ENCODE measurements around the gene VAT1.
A peak's percentile ranks its signal among the peaks of the same experiment; 100 is the strongest.

VAT1 gene

DNA sequence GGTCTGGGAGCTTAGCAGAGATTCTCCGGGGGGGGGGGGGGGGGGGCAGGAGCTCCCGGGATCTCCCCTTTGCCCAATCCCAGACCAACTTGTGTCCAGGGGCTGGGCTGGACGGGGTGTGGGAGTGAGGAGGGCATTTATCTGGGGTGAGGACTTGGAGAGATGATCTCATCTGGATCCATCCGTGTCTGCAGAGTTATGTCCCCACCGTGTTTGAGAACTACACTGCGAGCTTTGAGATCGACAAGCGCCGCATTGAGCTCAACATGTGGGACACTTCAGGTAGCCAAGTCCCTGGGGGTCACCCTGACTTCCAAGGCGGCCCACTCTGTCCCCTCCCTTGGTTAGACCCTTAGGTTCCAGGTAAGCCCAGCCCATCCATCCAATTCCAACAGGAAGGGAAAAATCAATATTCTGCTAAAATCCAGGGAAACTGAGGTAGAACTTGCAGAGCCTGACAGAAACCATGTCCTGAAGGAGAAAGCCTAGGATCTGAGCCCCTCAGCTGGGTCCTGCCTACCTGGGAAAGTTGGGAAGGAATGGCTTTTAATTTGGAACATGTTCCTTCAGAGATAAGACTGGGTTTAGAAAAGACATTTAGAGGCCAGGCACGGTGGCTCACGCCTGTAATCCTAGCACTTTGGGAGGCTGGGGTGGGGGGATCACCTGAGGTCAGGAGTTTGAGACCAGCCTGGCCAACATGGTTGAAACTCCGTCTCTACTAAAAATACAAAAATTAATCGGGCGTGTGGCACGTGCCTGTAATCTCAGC, 3.8 kb upstream of the VAT1 start:
- H3K36me3 ChIP-seq (ENCODE audit: control insufficient read depth, insufficient read depth, low read length, severe bottlenecking) = no peaks in the 10 kb centered on the region
- peaks cover 14% of the 10 kb centered on the region for H3K4me1 ChIP-seq (ENCODE audit: control insufficient read depth, insufficient read depth, low read length)
- no peak overlapping the region for H3K9ac ChIP-seq (ENCODE audit: low read length)
- no peaks in the 10 kb centered on the region for H3K9me3 ChIP-seq (ENCODE audit: control insufficient read depth, low read length)
- no peak overlapping the region for H3K4me3 ChIP-seq (ENCODE audit: low read length)
- H3K27me3 ChIP-seq (replicated peaks; ENCODE audit: control insufficient read depth, insufficient read depth, low read length) = no peaks in the 10 kb centered on the region
- no peak for DNase-seq (ENCODE audit: low read depth)

DNA sequence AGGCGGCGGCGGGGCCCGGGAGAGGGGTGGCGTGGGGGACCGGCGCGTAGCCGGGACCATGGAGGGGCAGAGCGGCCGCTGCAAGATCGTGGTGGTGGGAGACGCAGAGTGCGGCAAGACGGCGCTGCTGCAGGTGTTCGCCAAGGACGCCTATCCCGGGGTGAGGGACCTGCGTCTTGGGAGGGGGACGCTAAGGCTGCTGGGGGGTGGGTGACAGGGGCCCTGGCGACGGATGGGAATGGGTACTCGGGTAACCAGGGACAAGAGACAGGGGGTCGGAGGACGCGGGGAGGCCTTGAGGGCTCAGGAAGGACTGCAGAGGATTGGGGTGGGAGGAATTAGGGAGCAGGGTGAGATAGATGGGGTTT, 3.1 kb upstream of the VAT1 start:
- DNase-seq (ENCODE audit: low read depth) = no peak
- H3K9ac ChIP-seq (ENCODE audit: low read length) = no peak overlapping the region
- H3K4me3 ChIP-seq (ENCODE audit: low read length) = no peak overlapping the region
- no peaks in the 10 kb centered on the region for H3K27me3 ChIP-seq (replicated peaks; ENCODE audit: control insufficient read depth, insufficient read depth, low read length)
- peaks cover 14% of the 10 kb centered on the region for H3K4me1 ChIP-seq (ENCODE audit: control insufficient read depth, insufficient read depth, low read length)
- H3K36me3 ChIP-seq (ENCODE audit: control insufficient read depth, insufficient read depth, low read length, severe bottlenecking) = no peaks in the 10 kb centered on the region
- H3K9me3 ChIP-seq (ENCODE audit: control insufficient read depth, low read length) = no peaks in the 10 kb centered on the region

DNA sequence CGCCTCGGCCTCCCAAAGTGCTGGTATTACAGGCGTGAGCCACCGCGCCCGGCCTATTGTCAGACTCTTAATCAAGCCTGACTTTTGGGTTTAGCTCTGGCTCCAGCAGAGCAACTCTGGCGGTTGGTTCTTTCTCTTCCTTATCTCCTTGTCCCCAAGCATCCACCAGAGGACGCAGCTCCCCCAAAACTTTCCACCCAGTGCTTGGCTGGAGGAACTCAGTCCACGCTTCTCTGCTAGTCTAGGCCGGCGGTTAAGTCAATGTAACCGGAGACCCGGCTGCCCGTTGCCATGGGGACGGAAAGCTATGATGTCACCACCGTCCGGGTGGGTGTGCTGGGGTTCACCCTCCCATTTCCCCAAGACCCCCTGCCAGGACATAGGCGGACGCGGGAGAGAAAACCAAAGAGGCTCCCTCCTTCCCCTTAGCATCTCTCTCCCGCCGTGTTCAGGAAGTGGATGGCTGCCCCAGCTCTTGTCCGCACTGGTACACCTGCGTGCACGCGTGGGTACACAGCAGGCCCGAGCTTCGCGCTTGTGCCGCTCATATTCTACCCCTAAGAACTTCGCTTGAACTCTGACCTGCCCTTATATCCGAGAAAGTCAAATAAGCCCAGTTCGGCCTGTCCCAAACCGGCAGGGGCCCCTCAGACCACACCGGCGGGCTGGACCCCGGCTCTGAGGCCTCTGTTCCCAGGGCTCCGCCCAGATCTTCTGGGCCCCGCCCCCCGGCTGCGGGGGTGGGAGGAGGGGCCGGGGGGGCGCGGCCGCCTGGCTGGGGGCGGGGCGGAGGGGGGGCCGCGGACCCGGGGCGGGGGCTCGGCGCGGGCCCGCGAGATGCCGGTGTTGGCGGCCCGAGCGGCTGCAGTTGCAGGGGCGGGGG, 2.5 kb upstream of the VAT1 start, which contains the start of gene RND2:
Gene RND2, plus strand, starts transcription at position 825 of the 883 bp plus-strand sequence. CDS start 117 bp downstream, outside the sequence.
- Histone ChIP-seq H3K9ac (ENCODE audit: low read length) (peak within 1 kb of the TSS; percentile 69), H3K4me1 (ENCODE audit: control insufficient read depth, insufficient read depth, low read length) (peaks cover 15% of the 10 kb centered on the region), H3K9me3 (ENCODE audit: control insufficient read depth, low read length) (no peaks in the 10 kb centered on the region), H3K27me3 (replicated peaks; ENCODE audit: control insufficient read depth, insufficient read depth, low read length) (no peaks in the 10 kb centered on the region), H3K4me3 (ENCODE audit: low read length) (peak within 1 kb of the TSS; percentile 81), H3K36me3 (ENCODE audit: control insufficient read depth, insufficient read depth, low read length, severe bottlenecking) (no peaks in the 10 kb centered on the region)
- peak; percentile 98 for DNase-seq (ENCODE audit: low read depth)

DNA sequence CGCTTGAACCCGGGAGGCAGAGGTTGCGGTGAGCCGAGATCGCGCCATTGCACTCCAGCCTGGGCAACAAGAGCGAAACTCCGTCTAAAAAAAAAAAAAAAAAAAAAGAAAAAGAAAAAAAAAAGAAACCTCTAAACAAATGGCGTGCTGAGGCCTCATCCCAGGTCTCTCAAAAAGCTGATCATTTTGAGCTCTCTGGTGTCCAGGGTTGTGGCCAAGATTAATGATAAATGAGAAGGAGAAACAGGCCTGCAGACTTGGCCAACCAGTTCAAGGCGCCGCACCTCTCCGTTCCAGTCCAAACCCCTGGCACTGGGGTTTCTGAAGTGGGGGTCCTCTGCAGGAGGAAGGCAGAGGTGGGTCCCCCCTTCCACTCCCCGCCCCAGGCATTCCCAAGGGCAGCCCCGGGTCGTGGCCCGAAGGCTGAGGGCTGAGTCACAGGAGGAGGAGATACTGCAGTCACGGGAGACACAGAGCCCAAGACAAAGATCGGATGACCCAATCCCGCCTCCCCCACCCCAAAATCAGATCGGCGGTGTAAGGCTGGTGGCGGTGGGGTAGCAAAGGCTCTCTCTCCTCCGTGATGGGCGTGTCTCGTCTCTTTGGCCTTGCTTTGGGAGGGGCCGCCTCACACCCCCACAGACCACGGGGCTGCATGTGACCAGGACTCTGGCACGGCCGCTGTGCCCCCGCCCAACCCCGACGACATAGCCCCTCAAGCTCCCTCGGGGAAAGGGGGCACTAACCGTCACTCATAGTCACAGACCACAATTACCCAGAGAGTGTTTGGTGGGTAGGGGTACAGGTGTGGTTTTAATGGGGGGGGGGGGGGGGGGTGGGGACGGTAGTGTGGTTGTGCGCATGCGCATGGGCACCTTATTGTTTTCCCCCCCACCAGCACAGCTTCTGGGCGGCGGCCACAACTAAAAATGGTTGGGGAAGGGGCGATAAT, 1.1 kb downstream of the VAT1 start:
- Histone ChIP-seq H3K36me3 (ENCODE audit: control insufficient read depth, insufficient read depth, low read length, severe bottlenecking) (peaks cover 24% of the 10 kb centered on the region), H3K9me3 (ENCODE audit: control insufficient read depth, low read length) (no peaks in the 10 kb centered on the region), H3K4me3 (ENCODE audit: low read length) (peak overlapping the region; percentile 99), H3K27me3 (replicated peaks; ENCODE audit: control insufficient read depth, insufficient read depth, low read length) (no peaks in the 10 kb centered on the region), H3K4me1 (ENCODE audit: control insufficient read depth, insufficient read depth, low read length) (peaks cover 34% of the 10 kb centered on the region), H3K9ac (ENCODE audit: low read length) (peak overlapping the region; percentile 98)
- DNase-seq (ENCODE audit: low read depth) = peak; percentile 80

DNA sequence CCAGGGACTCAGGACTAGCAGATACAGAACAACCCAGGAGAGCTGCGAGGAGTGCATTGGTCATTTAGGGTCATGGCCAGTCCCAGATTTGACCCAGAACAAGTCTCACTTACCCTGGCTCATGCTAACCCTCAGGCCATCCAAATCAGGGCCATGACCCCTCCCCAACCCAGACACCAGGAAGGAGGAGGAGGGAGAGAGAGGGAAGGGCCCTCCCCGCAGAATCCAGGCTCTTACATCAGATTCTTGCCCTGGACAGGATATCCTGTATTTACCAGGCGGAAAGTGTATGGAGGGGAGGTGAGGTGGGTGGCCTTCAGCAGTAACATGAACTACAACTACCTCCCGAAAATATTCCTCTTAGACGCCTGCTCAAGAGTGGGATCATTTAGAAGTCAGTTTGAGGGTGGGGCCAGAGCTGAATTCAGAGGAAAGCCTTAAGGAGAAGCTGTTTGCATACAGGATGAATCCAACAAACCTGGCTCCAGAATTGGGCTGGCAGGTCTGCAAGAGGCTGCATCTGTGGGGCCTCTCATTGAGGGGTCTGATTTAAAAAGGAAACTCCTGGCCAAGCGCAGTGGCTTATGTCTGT, 2.1 kb downstream of the VAT1 start:
- H3K27me3 ChIP-seq (replicated peaks; ENCODE audit: control insufficient read depth, insufficient read depth, low read length) = no peaks in the 10 kb centered on the region
- H3K4me1 ChIP-seq (ENCODE audit: control insufficient read depth, insufficient read depth, low read length) = peaks cover 43% of the 10 kb centered on the region
- H3K36me3 ChIP-seq (ENCODE audit: control insufficient read depth, insufficient read depth, low read length, severe bottlenecking) = peaks cover 32% of the 10 kb centered on the region
- H3K4me3 ChIP-seq (ENCODE audit: low read length) = peak overlapping the region; percentile 99
- H3K9ac ChIP-seq (ENCODE audit: low read length) = peak overlapping the region; percentile 98
- H3K9me3 ChIP-seq (ENCODE audit: control insufficient read depth, low read length) = no peaks in the 10 kb centered on the region
- DNase-seq (ENCODE audit: low read depth) = no peak

DNA sequence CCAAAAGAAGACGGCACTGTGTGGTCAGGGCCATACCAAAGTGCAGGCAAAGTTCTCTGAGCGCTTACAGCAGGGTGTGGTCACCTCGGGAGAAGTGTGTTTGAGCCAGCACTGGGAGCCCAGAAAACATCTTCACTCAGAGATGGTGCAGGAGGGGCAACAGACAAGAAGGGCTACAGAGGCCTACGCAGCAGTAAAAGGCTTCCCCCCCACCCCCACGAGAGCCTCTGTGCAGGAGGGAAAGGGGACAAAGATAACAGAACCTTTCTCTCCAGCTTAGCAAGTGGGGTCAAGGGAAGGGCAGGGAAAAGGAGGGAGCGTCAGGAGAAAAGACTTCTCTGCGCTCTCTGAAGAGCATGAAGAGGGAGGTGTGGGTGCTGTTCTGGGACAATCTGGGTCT, 2.8 kb downstream of the VAT1 start:
- Histone ChIP-seq H3K4me1 (ENCODE audit: control insufficient read depth, insufficient read depth, low read length) (peaks cover 47% of the 10 kb centered on the region), H3K4me3 (ENCODE audit: low read length) (peak overlapping the region; percentile 99)

DNA sequence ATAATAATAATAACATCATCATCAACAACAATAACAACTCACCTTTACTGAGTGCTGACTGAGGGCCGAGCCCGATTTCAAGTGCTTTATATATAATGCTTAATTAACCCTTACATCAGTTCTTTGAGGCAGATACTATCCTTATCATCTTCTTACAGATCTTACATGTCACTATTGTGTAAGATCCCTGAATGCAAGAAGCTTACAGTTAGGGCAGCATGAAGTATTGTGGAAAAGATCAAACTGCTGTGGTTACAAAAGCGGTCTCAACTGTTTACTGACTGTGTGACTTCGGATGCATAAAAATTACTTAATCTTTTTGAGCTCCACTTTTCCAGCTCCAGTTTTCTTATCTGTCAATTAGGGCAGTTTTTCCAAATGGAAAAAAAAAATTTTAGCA, 3.3 kb downstream of the VAT1 start:
- H3K9me3 ChIP-seq (ENCODE audit: control insufficient read depth, low read length) = no peaks in the 10 kb centered on the region
- peak overlapping the region; percentile 99 for H3K4me3 ChIP-seq (ENCODE audit: low read length)
- H3K27me3 ChIP-seq (replicated peaks; ENCODE audit: control insufficient read depth, insufficient read depth, low read length) = no peaks in the 10 kb centered on the region
- DNase-seq (ENCODE audit: low read depth) = no peak
- H3K36me3 ChIP-seq (ENCODE audit: control insufficient read depth, insufficient read depth, low read length, severe bottlenecking) = peaks cover 42% of the 10 kb centered on the region
- H3K9ac ChIP-seq (ENCODE audit: low read length) = peak overlapping the region; percentile 98
- H3K4me1 ChIP-seq (ENCODE audit: control insufficient read depth, insufficient read depth, low read length) = peaks cover 52% of the 10 kb centered on the region

More for the DNA sequence above, 2.8 kb downstream of the VAT1 start:
- Histone ChIP-seq H3K9ac (ENCODE audit: low read length) (peak overlapping the region; percentile 98), H3K36me3 (ENCODE audit: control insufficient read depth, insufficient read depth, low read length, severe bottlenecking) (peaks cover 37% of the 10 kb centered on the region), H3K9me3 (ENCODE audit: control insufficient read depth, low read length) (no peaks in the 10 kb centered on the region), H3K27me3 (replicated peaks; ENCODE audit: control insufficient read depth, insufficient read depth, low read length) (no peaks in the 10 kb centered on the region)
- DNase-seq (ENCODE audit: low read depth) = no peak

DNA sequence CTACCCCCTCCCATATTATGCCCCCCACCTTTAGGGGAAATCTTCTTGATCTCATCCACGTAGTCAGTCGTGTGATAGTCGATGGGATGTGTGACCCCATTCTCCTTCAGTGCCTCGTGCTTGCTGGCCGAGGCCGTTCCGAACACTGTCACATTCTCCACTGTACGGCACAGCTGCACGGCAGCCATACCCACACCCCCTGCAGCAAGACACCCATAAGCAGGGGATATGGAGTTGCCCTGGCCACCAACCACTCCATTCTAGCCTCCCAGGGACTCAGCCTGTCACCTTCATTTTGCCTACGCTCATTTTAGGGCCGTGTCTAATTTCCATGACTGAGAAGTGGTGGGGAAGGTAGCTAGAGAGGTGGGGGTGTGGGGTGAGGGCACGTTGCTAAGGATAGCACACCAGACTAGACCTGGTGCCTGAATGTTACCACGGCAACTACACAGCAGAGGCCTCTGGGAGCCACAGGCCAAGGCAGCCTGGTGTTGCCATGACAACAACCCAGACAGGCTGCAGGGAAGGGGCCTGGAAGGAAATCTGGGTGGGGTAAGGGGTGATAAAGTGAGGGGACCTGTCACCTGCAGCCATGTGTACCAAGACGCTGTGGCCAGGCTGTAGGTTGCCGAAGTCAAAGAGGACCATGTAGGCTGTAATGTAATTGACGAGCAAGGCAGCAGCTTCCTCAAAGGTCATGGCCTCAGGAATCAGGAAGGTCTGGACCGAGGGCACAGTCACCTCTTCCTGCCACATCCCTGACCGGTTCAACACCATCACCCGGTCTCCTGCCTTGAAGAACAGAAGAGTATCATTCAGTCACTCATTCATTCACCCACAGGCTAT, 4.0 kb downstream of the VAT1 start:
- Histone ChIP-seq H3K36me3 (ENCODE audit: control insufficient read depth, insufficient read depth, low read length, severe bottlenecking) (peaks cover 47% of the 10 kb centered on the region), H3K4me1 (ENCODE audit: control insufficient read depth, insufficient read depth, low read length) (peaks cover 55% of the 10 kb centered on the region)

DNA sequence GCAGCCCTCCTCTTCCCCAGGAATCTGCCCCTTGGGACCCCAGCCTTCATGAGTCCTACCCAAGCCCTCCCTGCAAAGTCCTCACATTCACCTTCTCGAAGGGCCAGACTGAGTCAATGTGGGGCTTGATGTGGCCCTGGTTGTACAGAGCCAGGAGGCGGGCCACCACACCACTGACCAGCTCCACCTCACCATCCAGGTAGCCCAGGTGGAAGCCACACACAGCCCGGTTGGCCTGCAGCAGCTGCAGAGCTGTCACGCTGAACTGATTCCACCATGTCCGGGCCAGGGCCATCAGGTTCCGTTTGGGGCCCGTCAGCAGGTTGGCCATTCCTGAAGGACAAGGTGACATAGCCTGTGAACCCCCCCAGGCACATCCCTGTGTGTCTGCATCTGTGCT, 6.0 kb downstream of the VAT1 start:
- peak overlapping the region; percentile 14 for H3K9ac ChIP-seq (ENCODE audit: low read length)
- H3K27me3 ChIP-seq (replicated peaks; ENCODE audit: control insufficient read depth, insufficient read depth, low read length) = no peaks in the 10 kb centered on the region
- H3K9me3 ChIP-seq (ENCODE audit: control insufficient read depth, low read length) = no peaks in the 10 kb centered on the region
- H3K36me3 ChIP-seq (ENCODE audit: control insufficient read depth, insufficient read depth, low read length, severe bottlenecking) = peaks cover 54% of the 10 kb centered on the region
- DNase-seq (ENCODE audit: low read depth) = no peak
- no peak overlapping the region for H3K4me3 ChIP-seq (ENCODE audit: low read length)
- H3K4me1 ChIP-seq (ENCODE audit: control insufficient read depth, insufficient read depth, low read length) = peaks cover 62% of the 10 kb centered on the region

More for the DNA sequence above, 4.0 kb downstream of the VAT1 start:
- DNase-seq (ENCODE audit: low read depth) = no peak
- Histone ChIP-seq H3K27me3 (replicated peaks; ENCODE audit: control insufficient read depth, insufficient read depth, low read length) (no peaks in the 10 kb centered on the region), H3K9ac (ENCODE audit: low read length) (peak overlapping the region; percentile 98), H3K4me3 (ENCODE audit: low read length) (peak overlapping the region; percentile 99), H3K9me3 (ENCODE audit: control insufficient read depth, low read length) (no peaks in the 10 kb centered on the region)

DNA sequence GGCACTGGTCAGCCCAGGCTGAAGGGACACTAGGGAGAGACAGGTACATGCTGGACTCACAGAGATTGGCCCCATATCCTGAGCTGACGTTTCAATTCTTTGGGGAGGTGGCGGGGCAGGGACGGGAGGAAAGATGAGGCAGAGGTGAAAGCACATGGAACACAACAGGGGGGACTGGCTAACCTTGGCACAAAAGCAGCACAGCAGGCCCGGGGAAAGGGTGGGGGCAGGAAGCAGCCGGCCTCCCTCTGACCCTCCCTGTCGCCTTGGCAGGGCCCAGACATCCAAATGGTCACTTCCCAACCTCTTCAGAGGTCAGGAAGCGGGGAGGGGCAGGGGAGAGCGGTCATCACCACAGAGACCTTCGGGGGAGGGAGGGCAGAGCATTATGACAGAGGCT, 6.6 kb downstream of the VAT1 start:
- peak overlapping the region; percentile 19 for H3K9ac ChIP-seq (ENCODE audit: low read length)

More for the DNA sequence above, 6.6 kb downstream of the VAT1 start:
- no peak overlapping the region for H3K4me3 ChIP-seq (ENCODE audit: low read length)
- no peaks in the 10 kb centered on the region for H3K27me3 ChIP-seq (replicated peaks; ENCODE audit: control insufficient read depth, insufficient read depth, low read length)
- DNase-seq (ENCODE audit: low read depth) = no peak
- H3K4me1 ChIP-seq (ENCODE audit: control insufficient read depth, insufficient read depth, low read length) = peaks cover 62% of the 10 kb centered on the region
- H3K9me3 ChIP-seq (ENCODE audit: control insufficient read depth, low read length) = no peaks in the 10 kb centered on the region
- peaks cover 54% of the 10 kb centered on the region for H3K36me3 ChIP-seq (ENCODE audit: control insufficient read depth, insufficient read depth, low read length, severe bottlenecking)
